DMS153 treated with DMSO at 0.1 percent for 48 hours (cell line): Measurements from ENCODE around the gene NPHP1.
"Not testable (repeated sequence)": the region's sequence is repeated elsewhere in the genome, so short reads cannot be mapped to it uniquely, and the experiment has no call there.

Experiments used
- DNase-seq: peaks from one replicate; lab custom pipeline; 2025; ENCODE audit not compliant: unreplicated experiment; lab: John Stamatoyannopoulos, UW

NPHP1 gene

DNA sequence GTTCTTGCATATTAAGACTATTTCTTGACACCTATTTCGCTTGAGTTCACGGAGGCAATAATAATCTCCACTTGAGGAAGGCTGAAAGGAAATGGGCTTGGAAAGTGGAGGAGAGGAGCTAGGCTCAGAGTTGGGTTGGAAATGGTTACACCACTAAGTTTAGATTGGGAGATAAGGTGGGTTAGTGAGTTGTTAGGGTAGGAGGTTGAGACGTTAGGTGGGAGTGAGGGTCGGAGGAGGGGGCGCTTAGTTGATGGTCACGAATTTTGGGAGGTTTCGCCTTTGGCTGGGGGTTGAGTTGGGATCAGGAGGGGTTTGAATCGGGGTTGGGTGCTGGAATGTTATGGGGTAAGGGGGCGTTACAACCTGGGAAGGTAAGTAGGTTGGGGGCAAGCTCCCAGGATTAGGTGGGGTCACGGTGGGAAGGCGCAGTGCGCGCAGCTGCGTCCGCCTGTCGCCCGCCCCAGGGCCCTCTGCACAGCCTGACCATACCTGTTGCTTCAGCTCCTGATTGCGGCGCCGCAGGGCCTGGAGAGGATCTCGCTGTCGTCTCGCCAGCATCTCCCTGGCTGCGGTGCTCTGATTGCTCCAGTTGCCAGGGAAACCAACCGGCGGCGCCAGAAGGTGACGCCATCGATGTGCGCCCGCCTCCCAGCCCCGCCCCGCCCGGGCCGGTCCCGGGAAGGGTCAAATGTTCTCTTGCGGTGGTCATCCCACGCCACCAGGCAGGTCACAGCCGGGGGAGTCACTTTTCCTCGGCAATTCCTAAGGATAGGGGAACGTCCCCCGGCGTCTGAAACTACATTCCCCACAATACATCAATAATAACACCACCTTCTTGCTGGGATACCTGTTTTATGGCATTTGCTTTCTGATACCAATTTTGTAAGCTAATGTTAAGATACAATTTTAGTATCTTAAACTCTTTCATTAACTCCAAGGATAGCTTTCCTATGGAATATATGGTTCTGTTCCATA, at the start of gene NPHP1:
TSS of gene NPHP1 (minus strand) at position 606 of the 978 bp plus-strand sequence. CDS start at position 561, 45 bp downstream.
- peak; percentile 70 for DNase-seq

DNA sequence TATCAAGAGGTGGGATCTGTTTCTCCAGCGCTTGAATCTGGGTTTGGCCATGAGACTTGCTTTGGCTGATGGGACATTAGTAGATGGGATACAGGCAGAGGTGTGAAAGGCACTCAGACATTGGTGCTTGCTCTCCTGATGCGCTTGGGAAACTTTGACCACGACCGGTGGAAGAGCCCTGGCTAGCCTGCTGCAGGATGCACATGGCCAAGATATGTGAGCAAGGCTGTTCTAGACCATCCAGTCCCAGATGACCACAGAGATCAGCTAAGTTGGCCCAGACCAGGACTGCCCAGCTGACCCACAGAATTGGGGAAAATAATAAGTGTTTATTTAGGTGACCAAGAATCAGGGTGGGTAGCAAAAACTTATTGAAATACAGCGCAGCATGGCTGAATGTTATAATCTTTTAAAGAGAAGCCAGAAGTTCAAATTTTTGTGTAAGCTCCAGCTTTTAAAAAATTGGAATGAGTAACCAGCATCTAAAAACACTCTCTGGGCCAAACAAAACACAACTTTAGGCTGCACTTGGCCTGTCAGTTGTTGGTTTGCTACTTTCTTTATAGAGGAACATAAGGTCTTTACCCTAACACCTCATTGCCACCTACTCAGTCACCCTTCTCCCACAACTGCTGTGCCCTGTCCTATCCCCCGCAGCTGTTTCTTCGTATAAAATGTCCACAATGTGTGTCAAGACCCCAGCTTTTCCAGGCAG, 43.4 kb upstream of the NPHP1 start:
- not testable (repeated sequence) for DNase-seq

DNA sequence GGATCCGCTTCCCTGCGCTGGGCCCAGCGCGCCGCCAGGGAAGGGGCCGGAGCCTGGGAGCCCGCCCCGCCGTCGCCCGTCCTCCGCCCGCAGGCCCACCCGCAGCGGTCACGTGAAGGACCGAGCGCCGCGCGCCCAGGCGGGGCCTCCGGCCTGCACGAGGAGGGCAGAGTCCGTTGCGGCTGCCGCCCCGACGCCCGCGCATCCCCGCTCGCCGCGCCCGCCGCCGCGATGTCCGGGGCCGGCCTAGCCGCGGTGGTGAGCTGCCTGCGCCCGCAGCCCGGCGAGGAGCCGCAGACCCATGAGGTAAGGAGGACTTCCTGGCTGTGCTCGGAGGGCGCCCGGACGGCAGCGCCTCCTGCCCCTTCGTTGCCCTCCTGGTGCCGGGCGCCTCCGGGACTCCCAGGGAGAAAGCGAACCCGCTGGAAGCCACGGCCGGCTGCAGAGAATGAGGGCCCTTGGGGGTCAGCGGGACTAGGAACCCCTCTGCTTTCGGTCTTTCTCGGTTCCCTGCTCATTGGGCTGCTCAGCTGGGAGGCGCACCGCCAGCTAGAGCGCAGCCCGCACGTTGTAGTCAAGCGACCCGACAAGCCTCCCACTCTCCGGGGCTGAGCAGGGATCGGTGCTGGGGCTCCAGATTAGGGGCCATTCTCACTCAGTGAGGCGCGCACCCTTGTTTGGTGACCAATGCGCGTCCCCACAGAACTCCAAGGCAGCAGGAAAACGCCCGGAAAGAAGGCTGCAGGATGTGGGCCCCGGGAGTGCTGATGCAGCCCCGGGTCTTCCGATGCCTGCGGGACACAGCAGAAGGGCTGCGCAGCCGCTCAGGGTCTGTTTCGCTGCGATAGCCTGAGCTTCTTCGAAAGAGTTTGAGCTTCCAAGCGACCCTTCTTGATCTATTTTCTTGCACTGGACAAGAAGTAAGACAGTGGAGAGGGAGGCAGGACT, 40.9 kb upstream of the NPHP1 start:
- not testable (repeated sequence) for DNase-seq

DNA sequence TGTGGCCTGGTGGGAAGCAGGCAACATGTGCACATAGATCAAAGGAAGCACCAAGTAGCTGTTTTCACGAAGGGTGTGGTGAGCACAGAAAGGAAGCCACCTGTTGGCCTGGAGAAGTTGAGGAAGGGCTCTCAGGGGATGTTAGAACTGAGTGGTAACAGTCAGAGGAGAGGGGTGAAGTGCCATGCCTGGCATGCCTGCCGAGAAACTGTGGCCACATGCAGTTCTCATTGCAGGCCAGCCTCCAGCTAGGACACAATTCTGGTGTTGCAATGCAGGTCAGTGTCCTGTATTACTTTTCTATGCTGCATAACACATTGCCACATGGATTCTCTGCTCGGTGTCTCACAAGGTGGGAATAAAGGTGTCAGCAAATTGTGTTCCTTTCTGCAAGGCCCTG, 38.5 kb upstream of the NPHP1 start:
- not testable (repeated sequence) for DNase-seq

DNA sequence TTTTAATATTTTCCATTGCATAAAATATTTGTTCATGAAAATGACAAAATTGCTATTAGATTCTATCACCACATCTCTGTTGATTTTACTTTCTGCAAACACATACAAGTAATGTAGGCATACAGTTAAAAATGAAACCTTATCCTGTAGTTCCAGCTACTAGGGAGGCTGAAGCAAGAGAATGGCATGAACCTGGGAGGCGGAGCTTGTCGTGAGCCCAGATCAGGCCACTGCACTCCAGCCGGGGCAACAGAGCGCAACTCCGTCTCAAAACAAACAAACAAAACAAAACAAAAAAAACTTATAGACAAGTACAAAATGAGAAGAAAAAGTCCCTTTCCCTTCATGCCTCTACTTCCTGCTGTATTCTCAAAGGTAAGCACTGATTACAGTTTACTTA, 29.7 kb upstream of the NPHP1 start:
- not testable (repeated sequence) for DNase-seq

DNA sequence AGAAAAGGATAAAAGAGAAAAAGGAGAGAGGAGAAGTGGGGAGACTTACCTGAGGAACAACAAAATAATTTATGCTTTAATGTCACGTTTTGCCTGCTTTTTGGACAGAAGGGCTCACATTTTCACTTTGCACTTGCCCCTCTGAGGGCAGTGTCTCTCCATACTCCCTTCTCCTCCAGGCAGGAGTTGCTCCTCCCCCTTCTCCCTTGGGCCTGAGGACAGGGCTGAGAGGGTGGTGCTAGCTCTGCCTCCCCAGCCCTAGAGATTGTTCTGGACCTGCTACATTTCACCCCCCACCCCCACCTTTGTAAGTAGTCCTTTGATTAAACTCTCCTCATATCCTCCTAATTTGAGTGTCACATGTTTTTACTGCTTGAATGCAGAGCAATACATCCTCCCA, 25.1 kb upstream of the NPHP1 start:
- DNase-seq = not testable (repeated sequence)

DNA sequence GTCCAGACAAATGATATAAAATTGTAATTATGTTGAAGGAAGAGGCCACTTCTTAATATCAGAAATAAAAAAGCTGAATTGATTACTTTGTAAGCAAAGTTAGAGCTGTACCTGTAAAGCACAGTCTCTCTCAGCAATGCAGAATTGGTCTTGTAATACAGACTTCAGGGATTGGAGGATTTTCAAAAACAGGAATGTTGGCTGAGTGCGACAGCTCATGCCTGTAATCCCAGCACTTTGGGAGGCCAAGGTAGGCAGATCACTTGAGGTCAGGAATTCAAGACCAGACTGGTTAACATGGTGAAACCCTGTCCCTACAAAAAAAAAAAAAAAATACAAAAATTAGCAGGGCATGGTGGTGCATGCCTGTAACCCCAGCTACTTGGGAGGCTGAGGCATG, 17.8 kb upstream of the NPHP1 start:
- not testable (repeated sequence) for DNase-seq

DNA sequence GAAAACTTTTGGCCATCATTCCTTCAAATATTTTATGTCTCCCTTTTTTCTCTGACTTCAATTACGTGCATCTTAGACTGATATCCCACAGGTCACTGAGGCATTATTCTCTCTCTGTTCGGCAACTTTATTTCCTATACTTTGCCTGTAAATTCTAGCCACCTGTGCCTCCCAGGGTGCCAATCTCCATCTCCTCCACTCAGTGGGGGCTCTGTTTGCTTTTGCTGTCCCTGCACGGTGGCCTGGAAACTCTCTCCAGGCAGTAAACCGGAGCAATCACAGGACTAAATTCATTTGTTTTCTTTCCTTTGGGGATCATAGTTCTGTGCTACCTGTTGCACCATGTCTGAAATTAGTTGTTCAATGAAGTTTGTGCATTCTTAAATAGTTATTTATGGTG, 17.1 kb upstream of the NPHP1 start:
- no peak for DNase-seq

DNA sequence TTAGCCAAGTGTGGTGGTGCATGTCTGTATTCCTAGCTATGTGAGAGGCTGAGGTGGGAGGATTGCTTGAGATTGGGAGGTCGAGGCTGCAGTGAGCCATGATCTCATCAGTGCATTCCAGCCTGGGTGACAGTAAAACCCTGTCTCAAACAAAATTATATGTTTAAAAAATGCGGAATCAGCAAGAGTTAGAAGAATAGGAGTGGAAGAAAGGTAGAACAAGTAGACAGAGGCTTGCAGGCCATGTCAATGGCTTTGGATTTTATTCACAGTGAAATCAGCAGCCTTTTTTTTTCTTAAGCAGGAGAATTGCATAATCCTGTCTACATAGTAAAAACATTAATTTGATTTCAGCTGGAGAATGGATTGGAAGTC, 15.4 kb upstream of the NPHP1 start:
- no peak for DNase-seq

DNA sequence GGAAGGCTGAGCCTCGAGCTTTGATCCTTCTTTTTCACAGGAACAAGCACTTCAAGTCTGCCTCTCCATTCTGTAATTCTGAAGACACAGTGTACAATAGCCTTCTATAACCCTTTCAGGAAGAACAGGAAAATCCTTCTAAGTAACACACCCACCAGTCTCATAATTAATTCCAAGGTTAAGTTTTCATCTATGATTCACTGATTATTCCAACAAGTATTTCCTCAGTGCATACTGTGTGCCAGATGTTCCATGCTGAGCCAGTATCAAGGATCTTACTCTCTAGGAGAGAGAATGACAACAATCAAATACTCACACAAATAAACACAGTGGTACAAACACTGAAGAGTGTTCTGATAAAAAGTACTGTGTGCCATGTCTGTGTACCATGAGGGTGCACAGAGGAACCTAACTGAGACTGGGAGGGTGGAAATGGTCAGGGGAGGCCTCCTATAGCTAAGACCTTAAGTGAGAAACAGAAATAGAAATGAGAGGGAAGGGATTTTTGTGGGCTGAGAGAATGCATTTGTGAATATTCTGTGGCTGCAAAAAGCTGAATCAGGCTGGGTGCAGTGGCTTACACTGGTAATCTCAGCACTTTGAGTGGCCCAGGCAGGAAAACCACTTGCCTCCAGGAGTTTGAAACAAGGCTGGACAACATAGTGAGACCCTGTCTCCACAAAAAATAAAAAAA, 14.8 kb upstream of the NPHP1 start:
- DNase-seq = no peak

DNA sequence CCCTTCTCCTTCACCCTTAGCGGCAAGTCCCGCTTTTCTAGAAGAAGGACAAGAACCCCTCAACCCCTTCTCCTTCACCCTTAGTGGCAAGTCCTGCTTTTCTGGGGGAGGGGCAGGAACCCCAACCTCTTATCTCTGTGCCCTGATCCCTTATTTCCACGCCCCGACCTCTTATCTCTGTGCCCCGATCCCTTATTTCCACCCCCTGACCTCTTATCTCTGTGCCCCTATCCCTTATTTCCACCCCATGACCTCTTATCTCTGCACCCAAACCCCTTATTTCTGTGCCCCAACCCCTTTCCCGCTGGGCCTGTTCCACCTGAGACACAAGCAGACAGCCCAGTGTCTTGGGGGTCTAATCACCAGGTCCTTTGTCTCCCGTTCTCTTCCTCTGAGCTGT, 14.1 kb upstream of the NPHP1 start:
- DNase-seq = not testable (repeated sequence)

DNA sequence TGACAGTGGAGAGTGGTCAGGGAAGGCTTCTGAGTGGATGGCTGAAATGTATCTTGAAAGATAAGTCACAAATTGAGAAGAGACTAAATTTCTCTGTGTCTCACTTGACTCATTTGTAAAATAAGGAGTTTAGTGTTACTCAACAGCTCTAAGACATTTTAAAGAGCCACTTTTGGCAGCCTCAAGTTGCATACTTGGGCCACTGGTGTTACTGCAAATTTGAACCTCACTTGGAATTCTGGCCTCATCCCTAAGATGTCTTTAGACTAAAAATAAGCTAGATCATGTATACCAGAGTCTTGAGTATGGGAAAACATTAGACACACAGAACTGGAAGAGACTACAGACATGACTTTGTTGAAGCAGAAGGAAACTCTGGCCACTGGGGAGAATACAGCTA, 12.0 kb upstream of the NPHP1 start:
- DNase-seq = no peak

DNA sequence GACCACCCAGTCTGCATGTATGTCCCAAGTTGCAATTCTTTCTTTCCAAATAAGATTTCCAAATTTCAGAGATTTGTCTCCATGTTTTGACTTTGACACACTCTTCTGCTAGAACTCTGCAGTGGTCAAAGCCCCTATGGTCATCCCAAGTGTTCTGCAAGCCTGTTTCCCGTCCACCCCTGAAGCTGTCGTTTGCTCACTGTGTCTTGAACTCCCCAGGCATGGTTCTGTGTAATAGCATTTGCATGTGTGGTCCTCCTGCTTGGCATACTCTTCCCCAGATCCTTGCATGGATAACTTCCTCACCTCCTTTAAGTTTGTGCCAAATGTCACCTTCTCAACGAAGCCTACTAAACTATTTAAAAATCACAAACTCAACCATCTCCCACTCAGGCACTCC, 11.4 kb upstream of the NPHP1 start:
- DNase-seq = no peak

DNA sequence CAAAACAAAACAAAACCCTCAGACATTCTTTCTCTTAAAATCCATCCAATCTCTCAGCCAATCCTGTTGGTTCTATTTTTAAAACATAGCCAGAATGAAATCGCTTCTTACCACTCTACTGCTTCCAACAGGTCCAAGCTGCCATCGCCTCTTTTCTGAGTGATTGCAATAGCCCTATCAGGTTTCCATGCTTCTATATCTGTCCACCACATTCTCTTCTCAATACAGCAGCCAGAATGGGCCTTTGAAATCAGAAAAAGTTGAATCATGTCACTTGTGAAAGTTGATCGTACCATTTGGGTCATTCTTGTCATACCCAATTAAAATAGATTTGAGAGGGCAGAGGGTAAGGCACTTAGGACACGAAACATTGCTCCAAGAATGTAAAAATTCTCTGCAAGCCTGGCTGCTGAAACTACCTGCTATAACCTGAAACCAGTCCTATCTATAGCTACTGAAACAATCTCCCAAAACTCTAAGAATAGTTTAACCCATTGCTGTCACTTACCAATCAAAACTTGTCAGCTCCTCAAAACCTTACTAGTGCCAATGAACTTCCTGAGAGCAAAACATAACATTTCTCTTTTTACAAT, 10.8 kb upstream of the NPHP1 start:
- DNase-seq = no peak

DNA sequence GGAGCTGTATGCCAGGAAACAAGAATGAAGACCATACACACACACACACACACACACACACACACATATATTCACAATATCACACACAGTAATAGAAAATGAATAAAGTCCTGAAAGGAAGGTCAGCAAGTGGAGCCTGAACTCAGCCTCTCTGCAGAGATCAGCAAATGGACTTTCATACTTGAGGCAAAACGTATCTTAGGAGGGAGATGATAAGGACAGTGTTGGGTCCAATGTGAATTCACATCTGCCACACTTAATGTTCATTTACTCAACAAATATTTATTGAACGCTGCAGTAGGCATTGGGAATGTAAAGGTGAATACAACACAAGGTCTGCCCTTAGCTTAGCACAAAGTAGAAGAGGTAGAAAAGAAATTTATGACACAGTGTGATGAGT, 10.3 kb upstream of the NPHP1 start:
- no peak for DNase-seq

DNA sequence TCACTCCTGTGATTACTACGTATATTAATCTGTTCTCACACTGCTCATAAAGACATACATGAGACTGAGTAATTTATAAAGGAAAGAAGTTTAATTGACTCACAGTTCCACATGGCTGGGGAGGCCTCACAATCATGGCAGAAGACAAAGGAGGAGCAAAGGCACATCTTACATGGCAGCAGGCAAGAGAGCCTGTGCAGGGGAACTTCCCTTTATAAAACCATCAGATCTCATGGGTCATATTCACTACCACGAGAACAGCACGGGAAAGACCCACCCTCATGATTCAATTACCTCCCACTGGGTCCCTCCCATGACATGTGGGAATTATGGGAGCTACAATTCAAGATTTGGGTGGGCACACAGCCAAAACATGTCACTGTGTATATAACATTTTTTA, 8.7 kb upstream of the NPHP1 start:
- not testable (repeated sequence) for DNase-seq

DNA sequence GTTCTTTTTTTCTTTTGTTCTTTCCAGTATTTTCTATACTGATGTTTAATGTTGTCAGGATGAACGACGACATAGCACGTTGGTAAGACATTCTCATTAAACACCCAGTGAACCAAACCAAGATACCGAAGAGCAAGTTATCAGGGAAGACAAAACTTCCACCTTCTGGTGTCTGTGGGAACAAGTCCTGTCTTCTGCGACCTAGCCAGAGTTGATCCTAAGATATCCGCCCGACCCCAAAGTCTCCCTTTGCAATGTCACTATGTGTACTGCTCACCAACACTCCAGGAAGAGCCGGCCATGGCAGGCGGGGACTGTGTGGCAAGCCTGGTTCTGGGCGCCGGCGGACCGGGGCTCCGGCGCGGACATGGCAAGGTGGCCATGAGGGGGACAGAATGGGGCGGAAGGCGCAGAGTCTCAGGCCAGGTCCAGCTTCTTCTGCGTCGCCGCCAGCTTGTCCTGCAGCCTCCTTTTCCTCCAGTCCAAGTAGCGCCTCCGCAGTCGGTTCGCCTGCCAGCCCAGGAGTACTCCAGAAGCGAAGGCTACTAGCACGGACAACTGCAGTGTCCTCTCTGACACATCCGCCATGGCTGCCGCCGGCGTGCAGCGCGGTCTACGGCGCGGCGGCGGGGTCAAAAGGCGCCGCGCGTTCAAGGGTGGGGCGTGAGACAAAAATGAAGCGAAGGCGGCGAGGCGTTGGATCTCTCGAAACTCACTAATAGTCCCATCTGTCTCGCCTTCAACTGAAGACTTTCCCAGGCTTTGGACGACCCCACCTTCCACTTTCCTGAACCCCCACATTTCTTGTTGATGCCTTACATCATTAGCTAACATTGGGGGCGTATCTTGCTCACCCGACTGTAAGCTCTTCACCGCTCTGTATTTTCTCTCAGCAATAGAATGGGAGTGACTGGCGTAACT, 7.4 kb upstream of the NPHP1 start, which contains the start of gene MTLN:
TSS of gene MTLN (minus strand) at position 610 of the 921 bp plus-strand sequence. CDS start at position 588, 22 bp downstream.
- DNase-seq = peak; percentile 58

DNA sequence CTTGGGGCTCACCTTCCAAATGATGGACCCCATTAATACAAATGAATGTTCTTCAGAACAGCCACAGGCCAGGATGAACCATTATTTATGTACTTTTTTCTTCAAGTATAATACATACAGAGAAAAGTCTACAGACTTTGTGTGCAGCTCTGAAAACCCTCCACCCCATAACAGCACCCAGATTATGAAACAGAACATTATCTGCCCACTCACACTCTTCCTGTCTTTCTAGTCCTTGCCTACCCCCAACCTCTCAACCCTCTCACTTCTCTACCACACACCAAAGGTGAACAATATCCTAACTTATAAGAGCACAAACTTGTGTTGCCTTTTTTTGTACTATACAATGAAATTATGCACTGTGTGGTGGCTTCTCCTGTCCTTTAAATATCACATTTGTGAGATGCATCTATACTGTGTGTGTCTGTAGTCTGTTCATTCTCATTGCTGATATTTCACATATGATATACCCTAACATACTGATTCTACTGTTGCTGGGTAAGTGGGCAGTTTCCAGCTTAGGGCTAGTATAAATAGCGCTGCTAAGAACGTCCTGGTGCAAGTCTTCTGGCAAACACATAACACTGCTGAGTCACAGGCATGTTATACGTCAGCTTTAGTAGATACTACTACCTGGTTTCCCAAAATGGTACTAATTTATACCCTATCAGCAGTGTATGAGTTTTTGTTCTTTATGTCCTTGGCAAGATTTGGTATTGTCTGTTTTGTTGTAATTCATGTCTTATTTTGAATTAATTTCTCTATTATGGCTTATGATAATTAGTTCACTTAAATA, 1.0 kb upstream of the NPHP1 start:
- DNase-seq = no peak
